ENCODE results near the gene NECTIN1.

The NECTIN1 gene

GRCh38 chr11:119663279-119663678, 65.7 kb downstream of the NECTIN1 start:
- DNase-seq (ENCODE audit: low read depth in 1 of 2, low spot score in 1 of 2), result no peak
- TF ChIP-seq JUND (IDR thresholded peaks at IDR 0.05; ENCODE audit: low read depth), result no peak
- in situ Hi-C loops (cut with HindIII; ENCODE audit: low pct_unique_long_range_greater_than_20kb, low sequenced_read_pairs), result no loop called here

- no peak for DNase-seq (ENCODE audit: low read depth in 1 of 2, low spot score in 1 of 2)
- in situ Hi-C loops (cut with HindIII; ENCODE audit: low pct_unique_long_range_greater_than_20kb, low sequenced_read_pairs), result no loop called here
- TF ChIP-seq JUND (IDR thresholded peaks at IDR 0.05; ENCODE audit: low read depth), result no peak
These were observed 67.8 kb downstream of the NECTIN1 start for GRCh38 chr11:119661226-119661625.

GRCh38 chr11:119659971-119660723, 68.9 kb downstream of the NECTIN1 start:
- in situ Hi-C loops (cut with HindIII; ENCODE audit: low pct_unique_long_range_greater_than_20kb, low sequenced_read_pairs), result no loop called here
- no peak for DNase-seq (ENCODE audit: low read depth in 1 of 2, low spot score in 1 of 2)
- TF ChIP-seq JUND (IDR thresholded peaks at IDR 0.05; ENCODE audit: low read depth), result no peak

GRCh38 chr11:119652907-119653659, 75.9 kb downstream of the NECTIN1 start:
- no peak for TF ChIP-seq JUND (IDR thresholded peaks at IDR 0.05; ENCODE audit: low read depth)
- in situ Hi-C loops (cut with HindIII; ENCODE audit: low pct_unique_long_range_greater_than_20kb, low sequenced_read_pairs), result no loop called here
- DNase-seq (ENCODE audit: low read depth in 1 of 2, low spot score in 1 of 2), result no peak

GRCh38 chr11:119651802-119652584, 77.0 kb downstream of the NECTIN1 start:
- no peak for TF ChIP-seq JUND (IDR thresholded peaks at IDR 0.05; ENCODE audit: low read depth)
- in situ Hi-C loops (cut with HindIII; ENCODE audit: low pct_unique_long_range_greater_than_20kb, low sequenced_read_pairs), result no loop called here
- no peak for DNase-seq (ENCODE audit: low read depth in 1 of 2, low spot score in 1 of 2)

GRCh38 chr11:119650251-119650650, 78.7 kb downstream of the NECTIN1 start:
- in situ Hi-C loops (cut with HindIII; ENCODE audit: low pct_unique_long_range_greater_than_20kb, low sequenced_read_pairs), result no loop called here

GRCh38 chr11:119647254-119647653, 81.7 kb downstream of the NECTIN1 start:
- no peak for DNase-seq (ENCODE audit: low read depth in 1 of 2, low spot score in 1 of 2)
- TF ChIP-seq JUND (IDR thresholded peaks at IDR 0.05; ENCODE audit: low read depth), result no peak
- in situ Hi-C loops (cut with HindIII; ENCODE audit: low pct_unique_long_range_greater_than_20kb, low sequenced_read_pairs), result no loop called here

More at GRCh38 chr11:119650251-119650650, 78.7 kb downstream of the NECTIN1 start:
- no peak for TF ChIP-seq JUND (IDR thresholded peaks at IDR 0.05; ENCODE audit: low read depth)
- peak in 1 of 2 experiments; percentile 36 for DNase-seq (ENCODE audit: low read depth in 1 of 2, low spot score in 1 of 2)

- no peak for TF ChIP-seq JUND (IDR thresholded peaks at IDR 0.05; ENCODE audit: low read depth)
- DNase-seq (ENCODE audit: low read depth in 1 of 2, low spot score in 1 of 2), result no peak
- in situ Hi-C loops (cut with HindIII; ENCODE audit: low pct_unique_long_range_greater_than_20kb, low sequenced_read_pairs), result no loop called here
These were observed 84.0 kb downstream of the NECTIN1 start for GRCh38 chr11:119645018-119645417.

GRCh38 chr11:119644502-119644901, 84.5 kb downstream of the NECTIN1 start:
- DNase-seq (ENCODE audit: low read depth in 1 of 2, low spot score in 1 of 2), result no peak
- in situ Hi-C loops (cut with HindIII; ENCODE audit: low pct_unique_long_range_greater_than_20kb, low sequenced_read_pairs), result no loop called here
- TF ChIP-seq JUND (IDR thresholded peaks at IDR 0.05; ENCODE audit: low read depth), result no peak

GRCh38 chr11:119643876-119644225, 85.1 kb downstream of the NECTIN1 start:
- no peak for DNase-seq (ENCODE audit: low read depth in 1 of 2, low spot score in 1 of 2)
- in situ Hi-C loops (cut with HindIII; ENCODE audit: low pct_unique_long_range_greater_than_20kb, low sequenced_read_pairs), result no loop called here
- no peak for TF ChIP-seq JUND (IDR thresholded peaks at IDR 0.05; ENCODE audit: low read depth)

- DNase-seq (ENCODE audit: low read depth in 1 of 2, low spot score in 1 of 2), result no peak
- TF ChIP-seq JUND (IDR thresholded peaks at IDR 0.05; ENCODE audit: low read depth), result no peak
- in situ Hi-C loops (cut with HindIII; ENCODE audit: low pct_unique_long_range_greater_than_20kb, low sequenced_read_pairs), result no loop called here
These were observed 85.7 kb downstream of the NECTIN1 start for GRCh38 chr11:119643212-119643875.

All from T47D (cell line).